HEK293 (cell line): Measurements from ENCODE around the gene FLNA.

Experiments
- CTCF ChIA-PET: fragments of 350-600 bp; formaldehyde crosslinking; extraction: SDS; loops from one replicate; lab custom pipeline; 2021; ENCODE audit warnings: antibody characterized with exemption; lab: Yijun Ruan, JAX
- POLR2A ChIA-PET: fragments of 300-600 bp; formaldehyde crosslinking; extraction: SDS; loops from one replicate; lab custom pipeline; 2020; ENCODE audit warnings: antibody characterized with exemption, inconsistent platforms; lab: Yijun Ruan, JAX
- H3K27ac ChIP-seq: fragments of 200-500 bp; sonication (Bioruptor generic); 2 replicates; pipeline ENCODE4 v1.5.1; 2014; ENCODE audit warnings: low read depth, low read length, control low read depth, inconsistent platforms; ENCODE audit errors: extremely low read depth
- H3K36me3 ChIP-seq, 2 experiments: fragments of 200-500 bp in 1 of 2; sonication (Bioruptor generic) in 1 of 2; 1 replicate in 1 of 2; 2 replicates in 1 of 2; pipeline ENCODE4 v1.5.1; 2014 to 2017; ENCODE audit warnings: inconsistent platforms in 2 of 2, low read length in 2 of 2; ENCODE audit not compliant: control insufficient read depth in 2 of 2, insufficient read depth in 1 of 2
- H3K4me1 ChIP-seq: fragments of 200-500 bp; sonication (Bioruptor generic); 2 replicates; pipeline ENCODE4 v1.5.1; 2014; ENCODE audit warnings: mild to moderate bottlenecking, low read length, inconsistent platforms; ENCODE audit not compliant: control insufficient read depth, insufficient read depth
- H3K4me3 ChIP-seq: 2 replicates; pipeline ENCODE4 v1.5.1; 2011; ENCODE audit warnings: low read depth, mild to moderate bottlenecking, control low read depth, low read length, moderate library complexity
- H3K9me3 ChIP-seq: fragments of 200-500 bp; sonication (Bioruptor generic); 2 replicates; pipeline ENCODE4 v1.5.1; 2014; ENCODE audit warnings: low read depth, low read length, inconsistent platforms; ENCODE audit not compliant: control insufficient read depth, insufficient read depth
- HOXC10 ChIP-seq: sonication (generic); formaldehyde crosslinking; IDR thresholded peaks from 2 replicates; pipeline ENCODE4 v1.8.1; 2023; ENCODE audit warnings: mild to moderate bottlenecking, missing genetic modification reagents
- MYNN ChIP-seq: fragments of 450-650 bp; formaldehyde crosslinking; IDR thresholded peaks from 2 replicates; pipeline ENCODE4 v1.5.1; 2016; ENCODE audit warnings: missing biosample characterization, missing genetic modification characterization, borderline replicate concordance
- SCRT2 ChIP-seq: fragments of 450-650 bp; formaldehyde crosslinking; IDR thresholded peaks from 2 replicates; pipeline ENCODE4 v1.5.1; 2016; ENCODE audit warnings: missing biosample characterization, missing genetic modification characterization
- SETDB1 ChIP-seq: IDR thresholded peaks from one replicate; pipeline ENCODE4 v1.6.1; 2017; ENCODE audit warnings: mild to moderate bottlenecking, low read length, moderate library complexity, mixed read lengths; ENCODE audit not compliant: insufficient read length
- TRIM28 ChIP-seq: IDR thresholded peaks from 2 replicates; pipeline ENCODE4 v1.6.1; 2011; ENCODE audit warnings: low read length, control low read depth, borderline replicate concordance
- ZBTB20 ChIP-seq: fragments of 450-650 bp; formaldehyde crosslinking; IDR thresholded peaks from 2 replicates; pipeline ENCODE4 v1.5.1; 2016; ENCODE audit warnings: missing biosample characterization, missing genetic modification characterization
- ZBTB8A ChIP-seq: fragments of 450-650 bp; formaldehyde crosslinking; IDR thresholded peaks from 2 replicates; pipeline ENCODE4 v1.5.1; 2016; ENCODE audit warnings: missing biosample characterization, missing genetic modification characterization
- ZEB2 ChIP-seq: fragments of 450-650 bp; formaldehyde crosslinking; IDR thresholded peaks from 2 replicates; pipeline ENCODE4 v1.5.1; 2016; ENCODE audit warnings: missing biosample characterization, missing genetic modification characterization
- ZFP69B ChIP-seq: fragments of 450-650 bp; formaldehyde crosslinking; IDR thresholded peaks from 2 replicates; pipeline ENCODE4 v1.5.1; 2016; ENCODE audit warnings: missing biosample characterization, missing genetic modification characterization
- ZNF114 ChIP-seq: fragments of 450-650 bp; formaldehyde crosslinking; IDR thresholded peaks from 2 replicates; pipeline ENCODE4 v1.5.0; 2017; ENCODE audit warnings: missing biosample characterization, missing genetic modification characterization
- ZNF138 ChIP-seq: fragments of 450-650 bp; formaldehyde crosslinking; IDR thresholded peaks from 2 replicates; pipeline ENCODE4 v1.5.1; 2016; ENCODE audit warnings: missing biosample characterization, missing genetic modification characterization, borderline replicate concordance
- ZNF174 ChIP-seq: fragments of 450-650 bp; formaldehyde crosslinking; IDR thresholded peaks from 2 replicates; pipeline ENCODE4 v1.5.0; 2017; ENCODE audit warnings: missing biosample characterization, mild to moderate bottlenecking, missing genetic modification characterization
- ZNF2 ChIP-seq: fragments of 450-650 bp; formaldehyde crosslinking; IDR thresholded peaks from 2 replicates; pipeline ENCODE4 v1.5.1; 2016; ENCODE audit warnings: missing biosample characterization, missing genetic modification characterization
- ZNF354C ChIP-seq: fragments of 450-650 bp; formaldehyde crosslinking; IDR thresholded peaks from 2 replicates; pipeline ENCODE4 v1.5.1; 2016; ENCODE audit warnings: missing biosample characterization, missing genetic modification characterization, low read depth, borderline replicate concordance
- ZNF549 ChIP-seq: fragments of 450-650 bp; IDR thresholded peaks from 2 replicates; pipeline ENCODE4 v1.5.1; 2018; ENCODE audit warnings: missing biosample characterization, missing genetic modification characterization, mild to moderate bottlenecking, inconsistent platforms, moderate library complexity
- ZNF600 ChIP-seq: fragments of 450-650 bp; formaldehyde crosslinking; IDR thresholded peaks from 2 replicates; pipeline ENCODE4 v1.5.1; 2016; ENCODE audit warnings: missing biosample characterization, missing genetic modification characterization
- ZNF626 ChIP-seq: fragments of 450-650 bp; sonication (Bioruptor Pico); formaldehyde crosslinking; IDR thresholded peaks from 2 replicates; pipeline ENCODE4 v1.5.1; 2018; ENCODE audit warnings: missing biosample characterization, missing genetic modification characterization, inconsistent platforms
- TF ChIP-seq, protein P1 (sequence below): fragments of 450-650 bp; formaldehyde crosslinking; IDR thresholded peaks from 2 replicates; pipeline ENCODE4 v1.5.1; 2016; ENCODE audit warnings: missing biosample characterization, missing genetic modification characterization, borderline replicate concordance
- TF ChIP-seq, protein P2 (sequence below): fragments of 450-650 bp; formaldehyde crosslinking; IDR thresholded peaks from 2 replicates; pipeline ENCODE4 v1.5.1; 2016; ENCODE audit warnings: missing biosample characterization, missing genetic modification characterization
- TF ChIP-seq, protein P3 (sequence below): fragments of 450-650 bp; formaldehyde crosslinking; IDR thresholded peaks from 2 replicates; pipeline ENCODE4 v1.5.1; 2016; ENCODE audit warnings: missing biosample characterization, missing genetic modification characterization
- TF ChIP-seq, protein P4 (sequence below): fragments of 450-650 bp; formaldehyde crosslinking; IDR thresholded peaks from 2 replicates; pipeline ENCODE4 v1.5.1; 2016; ENCODE audit warnings: missing biosample characterization, missing genetic modification characterization
- TF ChIP-seq, protein P5 (sequence below): fragments of 450-650 bp; formaldehyde crosslinking; IDR thresholded peaks from 2 replicates; pipeline ENCODE4 v1.5.1; 2016; ENCODE audit warnings: missing biosample characterization, missing genetic modification characterization, low read depth
- TF ChIP-seq, protein P6 (sequence below): fragments of 450-650 bp; formaldehyde crosslinking; IDR thresholded peaks from 2 replicates; pipeline ENCODE4 v1.5.1; 2016; ENCODE audit warnings: missing biosample characterization, missing genetic modification characterization

Gene FLNA

DNA sequence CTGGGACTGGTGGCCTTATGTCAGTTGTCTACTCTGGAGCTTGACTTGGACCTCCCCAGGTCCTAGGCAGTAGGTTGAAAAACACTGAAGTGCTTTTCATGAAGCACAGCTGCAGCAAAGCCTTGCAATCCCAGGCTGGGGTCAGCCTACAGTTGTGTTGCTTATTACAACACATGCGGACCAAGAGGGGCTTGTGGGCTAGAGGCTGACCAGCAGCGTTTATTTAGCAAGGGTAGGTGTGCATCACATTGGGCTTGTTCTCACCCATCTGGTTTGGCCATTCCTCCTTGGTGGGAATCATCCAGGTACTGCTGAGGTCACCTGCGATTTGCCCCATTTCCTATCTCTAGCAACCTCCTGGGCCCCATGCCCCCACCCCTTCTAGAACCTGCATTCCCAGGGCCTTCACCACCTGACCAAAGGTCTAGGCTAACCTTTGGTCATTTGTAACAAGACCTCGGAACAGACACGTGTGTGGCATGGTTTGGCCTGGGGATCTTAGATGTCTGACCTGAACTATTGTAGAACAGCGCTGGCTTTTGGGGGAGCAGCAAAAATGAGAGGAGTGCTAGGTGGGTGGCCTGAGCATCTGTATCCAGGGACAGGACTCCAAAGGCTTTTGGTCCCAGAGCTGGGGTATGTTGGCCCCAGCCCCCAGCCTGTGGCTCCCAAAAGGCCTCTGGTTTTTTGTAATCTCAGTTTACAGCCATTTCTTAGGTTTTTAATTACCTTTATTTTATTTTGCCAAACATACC is 26.8 kb upstream of the FLNA start:
- Histone ChIP-seq H3K4me1 (no peaks in the 10 kb centered on the region), H3K9me3 (no peaks in the 10 kb centered on the region), H3K27ac (no peak overlapping the region), H3K36me3 (peaks cover 0 to 44% of the 10 kb centered on the region in 2 experiments; a peak in 1 of 3 replicates), H3K4me3 (no peak overlapping the region)
- POLR2A ChIA-PET: interaction anchor here (0.6 to 6.5 kb wide), 5 partner anchors 9 to 57 kb away, joined by 3 to 57 read pairs (median 4); partner anchors contain the start of genes DNASE1L1, PLXNA3 and TAFAZZIN
- CTCF ChIA-PET: interaction anchor here (0.5 to 0.7 kb wide), 2 partner anchors 126 to 852 kb away, joined by 3 read pairs; no protein-coding TSS in a partner anchor
- no peak for TF ChIP-seq SCRT2
- no peak for TF ChIP-seq SETDB1
- TF ChIP-seq ZNF174 (tag by site-specific recombination): no peak
- no peak for TF ChIP-seq ZNF114 (tag by site-specific recombination)
- no peak for TF ChIP-seq HOXC10 (CRISPR knock-in tag)
- TF ChIP-seq ZNF138 (tag by site-specific recombination): no peak
- TF ChIP-seq, protein P1, sequence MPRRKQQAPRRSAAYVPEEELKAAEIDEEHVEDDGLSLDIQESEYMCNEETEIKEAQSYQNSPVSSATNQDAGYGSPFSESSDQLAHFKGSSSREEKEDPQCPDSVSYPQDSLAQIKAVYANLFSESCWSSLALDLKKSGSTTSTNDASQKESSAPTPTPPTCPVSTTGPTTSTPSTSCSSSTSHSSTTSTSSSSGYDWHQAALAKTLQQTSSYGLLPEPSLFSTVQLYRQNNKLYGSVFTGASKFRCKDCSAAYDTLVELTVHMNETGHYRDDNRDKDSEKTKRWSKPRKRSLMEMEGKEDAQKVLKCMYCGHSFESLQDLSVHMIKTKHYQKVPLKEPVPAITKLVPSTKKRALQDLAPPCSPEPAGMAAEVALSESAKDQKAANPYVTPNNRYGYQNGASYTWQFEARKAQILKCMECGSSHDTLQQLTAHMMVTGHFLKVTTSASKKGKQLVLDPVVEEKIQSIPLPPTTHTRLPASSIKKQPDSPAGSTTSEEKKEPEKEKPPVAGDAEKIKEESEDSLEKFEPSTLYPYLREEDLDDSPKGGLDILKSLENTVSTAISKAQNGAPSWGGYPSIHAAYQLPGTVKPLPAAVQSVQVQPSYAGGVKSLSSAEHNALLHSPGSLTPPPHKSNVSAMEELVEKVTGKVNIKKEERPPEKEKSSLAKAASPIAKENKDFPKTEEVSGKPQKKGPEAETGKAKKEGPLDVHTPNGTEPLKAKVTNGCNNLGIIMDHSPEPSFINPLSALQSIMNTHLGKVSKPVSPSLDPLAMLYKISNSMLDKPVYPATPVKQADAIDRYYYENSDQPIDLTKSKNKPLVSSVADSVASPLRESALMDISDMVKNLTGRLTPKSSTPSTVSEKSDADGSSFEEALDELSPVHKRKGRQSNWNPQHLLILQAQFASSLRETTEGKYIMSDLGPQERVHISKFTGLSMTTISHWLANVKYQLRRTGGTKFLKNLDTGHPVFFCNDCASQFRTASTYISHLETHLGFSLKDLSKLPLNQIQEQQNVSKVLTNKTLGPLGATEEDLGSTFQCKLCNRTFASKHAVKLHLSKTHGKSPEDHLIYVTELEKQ: no peak
- TF ChIP-seq TRIM28: no peak
- TF ChIP-seq, protein P2, sequence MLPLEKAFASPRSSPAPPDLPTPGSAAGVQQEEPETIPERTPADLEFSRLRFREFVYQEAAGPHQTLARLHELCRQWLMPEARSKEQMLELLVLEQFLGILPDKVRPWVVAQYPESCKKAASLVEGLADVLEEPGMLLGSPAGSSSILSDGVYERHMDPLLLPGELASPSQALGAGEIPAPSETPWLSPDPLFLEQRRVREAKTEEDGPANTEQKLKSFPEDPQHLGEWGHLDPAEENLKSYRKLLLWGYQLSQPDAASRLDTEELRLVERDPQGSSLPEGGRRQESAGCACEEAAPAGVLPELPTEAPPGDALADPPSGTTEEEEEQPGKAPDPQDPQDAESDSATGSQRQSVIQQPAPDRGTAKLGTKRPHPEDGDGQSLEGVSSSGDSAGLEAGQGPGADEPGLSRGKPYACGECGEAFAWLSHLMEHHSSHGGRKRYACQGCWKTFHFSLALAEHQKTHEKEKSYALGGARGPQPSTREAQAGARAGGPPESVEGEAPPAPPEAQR (tag by site-specific recombination): no peak
- no peak for TF ChIP-seq ZBTB8A
- TF ChIP-seq, protein P3, sequence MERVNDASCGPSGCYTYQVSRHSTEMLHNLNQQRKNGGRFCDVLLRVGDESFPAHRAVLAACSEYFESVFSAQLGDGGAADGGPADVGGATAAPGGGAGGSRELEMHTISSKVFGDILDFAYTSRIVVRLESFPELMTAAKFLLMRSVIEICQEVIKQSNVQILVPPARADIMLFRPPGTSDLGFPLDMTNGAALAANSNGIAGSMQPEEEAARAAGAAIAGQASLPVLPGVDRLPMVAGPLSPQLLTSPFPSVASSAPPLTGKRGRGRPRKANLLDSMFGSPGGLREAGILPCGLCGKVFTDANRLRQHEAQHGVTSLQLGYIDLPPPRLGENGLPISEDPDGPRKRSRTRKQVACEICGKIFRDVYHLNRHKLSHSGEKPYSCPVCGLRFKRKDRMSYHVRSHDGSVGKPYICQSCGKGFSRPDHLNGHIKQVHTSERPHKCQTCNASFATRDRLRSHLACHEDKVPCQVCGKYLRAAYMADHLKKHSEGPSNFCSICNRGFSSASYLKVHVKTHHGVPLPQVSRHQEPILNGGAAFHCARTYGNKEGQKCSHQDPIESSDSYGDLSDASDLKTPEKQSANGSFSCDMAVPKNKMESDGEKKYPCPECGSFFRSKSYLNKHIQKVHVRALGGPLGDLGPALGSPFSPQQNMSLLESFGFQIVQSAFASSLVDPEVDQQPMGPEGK (tag by site-specific recombination): peak; percentile 26; the same call in 1 of the 2 replicates
- no peak for TF ChIP-seq ZFP69B (tag by site-specific recombination)
- no peak for TF ChIP-seq ZNF354C
- TF ChIP-seq ZNF600 (tag by site-specific recombination): peak; percentile 63; the same call in 1 of the 2 replicates
- TF ChIP-seq ZNF549 (tag by site-specific recombination): no peak
- TF ChIP-seq, protein P4, sequence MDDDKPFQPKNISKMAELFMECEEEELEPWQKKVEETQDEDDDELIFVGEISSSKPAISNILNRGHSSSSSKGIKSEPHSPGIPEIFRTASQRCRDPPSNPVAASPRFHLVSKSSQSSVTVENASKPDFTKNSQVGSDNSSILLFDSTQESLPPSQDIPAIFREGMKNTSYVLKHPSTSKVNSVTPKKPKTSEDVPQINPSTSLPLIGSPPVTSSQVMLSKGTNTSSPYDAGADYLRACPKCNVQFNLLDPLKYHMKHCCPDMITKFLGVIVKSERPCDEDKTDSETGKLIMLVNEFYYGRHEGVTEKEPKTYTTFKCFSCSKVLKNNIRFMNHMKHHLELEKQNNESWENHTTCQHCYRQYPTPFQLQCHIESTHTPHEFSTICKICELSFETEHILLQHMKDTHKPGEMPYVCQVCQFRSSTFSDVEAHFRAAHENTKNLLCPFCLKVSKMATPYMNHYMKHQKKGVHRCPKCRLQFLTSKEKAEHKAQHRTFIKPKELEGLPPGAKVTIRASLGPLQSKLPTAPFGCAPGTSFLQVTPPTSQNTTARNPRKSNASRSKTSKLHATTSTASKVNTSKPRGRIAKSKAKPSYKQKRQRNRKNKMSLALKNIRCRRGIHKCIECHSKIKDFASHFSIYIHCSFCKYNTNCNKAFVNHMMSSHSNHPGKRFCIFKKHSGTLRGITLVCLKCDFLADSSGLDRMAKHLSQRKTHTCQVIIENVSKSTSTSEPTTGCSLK (tag by site-specific recombination): no peak
- TF ChIP-seq ZBTB20 (tag by site-specific recombination): no peak
- TF ChIP-seq ZEB2: 0 out of 2 replicates have a peak, but pooled peaks have one; percentile 11
- TF ChIP-seq ZNF626 (tag by site-specific recombination): no peak
- 0 out of 2 replicates have a peak, but pooled peaks have one; percentile 20 for TF ChIP-seq ZNF2 (tag by site-specific recombination)
- TF ChIP-seq, protein P5, sequence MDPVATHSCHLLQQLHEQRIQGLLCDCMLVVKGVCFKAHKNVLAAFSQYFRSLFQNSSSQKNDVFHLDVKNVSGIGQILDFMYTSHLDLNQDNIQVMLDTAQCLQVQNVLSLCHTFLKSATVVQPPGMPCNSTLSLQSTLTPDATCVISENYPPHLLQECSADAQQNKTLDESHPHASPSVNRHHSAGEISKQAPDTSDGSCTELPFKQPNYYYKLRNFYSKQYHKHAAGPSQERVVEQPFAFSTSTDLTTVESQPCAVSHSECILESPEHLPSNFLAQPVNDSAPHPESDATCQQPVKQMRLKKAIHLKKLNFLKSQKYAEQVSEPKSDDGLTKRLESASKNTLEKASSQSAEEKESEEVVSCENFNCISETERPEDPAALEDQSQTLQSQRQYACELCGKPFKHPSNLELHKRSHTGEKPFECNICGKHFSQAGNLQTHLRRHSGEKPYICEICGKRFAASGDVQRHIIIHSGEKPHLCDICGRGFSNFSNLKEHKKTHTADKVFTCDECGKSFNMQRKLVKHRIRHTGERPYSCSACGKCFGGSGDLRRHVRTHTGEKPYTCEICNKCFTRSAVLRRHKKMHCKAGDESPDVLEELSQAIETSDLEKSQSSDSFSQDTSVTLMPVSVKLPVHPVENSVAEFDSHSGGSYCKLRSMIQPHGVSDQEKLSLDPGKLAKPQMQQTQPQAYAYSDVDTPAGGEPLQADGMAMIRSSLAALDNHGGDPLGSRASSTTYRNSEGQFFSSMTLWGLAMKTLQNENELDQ (tag by site-specific recombination): no peak
- TF ChIP-seq, protein P6, sequence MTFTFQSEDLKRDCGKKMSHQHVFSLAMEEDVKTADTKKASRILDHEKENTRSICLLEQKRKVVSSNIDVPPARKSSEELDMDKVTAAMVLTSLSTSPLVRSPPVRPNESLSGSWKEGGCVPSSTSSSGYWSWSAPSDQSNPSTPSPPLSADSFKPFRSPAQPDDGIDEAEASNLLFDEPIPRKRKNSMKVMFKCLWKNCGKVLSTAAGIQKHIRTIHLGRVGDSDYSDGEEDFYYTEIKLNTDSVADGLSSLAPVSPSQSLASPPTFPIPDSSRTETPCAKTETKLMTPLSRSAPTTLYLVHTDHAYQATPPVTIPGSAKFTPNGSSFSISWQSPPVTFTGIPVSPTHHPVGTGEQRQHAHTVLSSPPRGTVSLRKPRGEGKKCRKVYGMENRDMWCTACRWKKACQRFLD (tag by site-specific recombination): no peak
- TF ChIP-seq MYNN: no peak
